Measurements from ENCODE around the gene ATP2B2.

- TF ChIP-seq CTCF (IDR thresholded peaks at IDR 0.05 in 4 of 5, conservative IDR thresholded peaks at IDR 0.05 in 1 of 5) (no peak), POLR2A (IDR thresholded peaks at IDR 0.05) (no peak)
These were observed 2.1 kb downstream of the ATP2B2 start for GRCh38 chr3:10503217-10503796.
